Stimulated activated CD8-positive, alpha-beta memory T cell treated with anti-CD3 and anti-CD28 coated beads, Interleukin-4, amount 100 ng/mL, for 4 hours (primary cell): ENCODE data around the gene SPTBN5.
"Not testable (repeated sequence)": the region's sequence is repeated elsewhere in the genome, so short reads cannot be mapped to it uniquely, and the experiment has no call there.

Experiments used
- DNase-seq, 2 donors: peaks; one replicate each; pipeline ENCODE4 v3.0.0-alpha.2; 2020; ENCODE audit warnings: low read depth in 2 of 2, low spot score in 1 of 2

The SPTBN5 gene

DNA sequence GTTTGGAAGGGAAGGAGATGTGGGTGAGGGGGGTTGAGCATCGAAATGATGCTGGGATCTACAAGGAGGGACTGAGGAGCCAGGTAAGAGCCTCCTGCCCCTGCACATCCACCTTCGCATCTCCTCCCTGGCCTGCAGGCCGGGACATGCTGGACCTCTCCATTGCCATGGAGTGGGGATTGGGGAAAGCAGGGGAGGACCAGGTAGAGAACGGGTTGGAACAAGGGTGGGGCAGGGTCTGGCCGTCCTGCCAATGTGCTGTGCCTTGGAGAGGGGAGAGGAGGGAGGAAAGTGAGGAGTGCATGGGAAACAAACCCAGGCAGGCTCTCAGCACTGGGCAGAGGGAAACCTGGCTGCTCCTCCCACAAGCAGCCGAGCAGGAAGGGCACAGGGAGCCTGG is 44.6 kb downstream of the SPTBN5 start:
- no peak for DNase-seq

DNA sequence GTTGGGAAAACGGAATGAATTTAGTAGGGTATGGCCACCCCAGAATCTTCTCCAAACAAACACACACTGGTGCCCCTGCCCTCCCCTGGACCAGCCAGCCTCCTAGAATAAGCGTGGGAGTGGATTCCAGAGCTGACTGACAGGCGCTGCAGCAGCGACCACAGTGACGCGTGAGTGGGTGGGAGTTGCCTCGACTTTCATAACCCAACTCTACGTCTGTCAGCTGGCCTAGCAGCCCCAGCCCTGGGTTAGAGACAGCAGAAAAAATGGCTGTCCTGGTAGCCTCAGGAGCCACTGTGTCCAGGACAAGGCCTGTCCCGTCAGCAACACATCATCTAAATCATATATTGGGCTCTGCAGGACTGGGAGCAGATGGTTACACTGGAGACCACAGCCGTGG is 45.2 kb downstream of the SPTBN5 start:
- DNase-seq = no peak

DNA sequence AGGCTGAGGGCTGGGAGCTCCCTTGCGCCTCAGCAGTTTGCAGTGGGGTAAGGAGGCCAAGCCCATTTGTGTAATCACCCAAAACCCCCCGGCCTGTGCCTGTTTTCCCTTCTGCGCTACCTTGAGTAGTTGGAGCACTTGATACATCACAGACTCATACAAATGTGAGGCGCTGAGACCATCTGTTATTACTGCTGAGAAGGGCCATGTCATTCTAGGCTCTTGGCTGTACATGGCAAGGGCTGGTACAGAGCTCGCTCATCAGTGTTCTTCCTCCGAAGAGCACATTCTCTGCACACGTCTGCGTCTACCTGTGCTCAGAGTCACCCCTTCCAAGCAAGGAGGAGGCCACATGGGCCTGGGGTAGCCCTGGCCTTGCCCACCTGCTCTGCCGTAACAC is 45.9 kb downstream of the SPTBN5 start:
- DNase-seq = no peak

DNA sequence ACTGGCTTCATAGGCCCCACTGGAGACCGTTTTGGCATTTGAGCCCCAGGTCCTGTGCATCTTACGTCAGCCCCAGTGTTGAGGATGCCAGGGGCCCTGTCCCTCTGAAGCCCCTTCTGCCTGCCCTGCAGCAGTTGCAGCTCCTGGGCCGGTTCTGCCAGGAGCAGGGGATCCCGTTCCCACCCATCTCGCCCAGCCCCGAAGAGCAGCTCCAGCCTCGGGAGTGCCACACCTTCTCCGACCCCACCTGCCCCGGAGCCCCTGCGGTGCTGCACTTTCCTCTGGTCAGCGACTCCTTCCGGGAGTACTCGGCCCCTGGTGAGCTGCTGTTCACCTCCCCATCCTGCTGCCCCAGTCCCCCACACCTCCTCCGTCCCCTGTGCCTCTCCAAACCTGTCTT is 46.6 kb downstream of the SPTBN5 start:
- no peak for DNase-seq

DNA sequence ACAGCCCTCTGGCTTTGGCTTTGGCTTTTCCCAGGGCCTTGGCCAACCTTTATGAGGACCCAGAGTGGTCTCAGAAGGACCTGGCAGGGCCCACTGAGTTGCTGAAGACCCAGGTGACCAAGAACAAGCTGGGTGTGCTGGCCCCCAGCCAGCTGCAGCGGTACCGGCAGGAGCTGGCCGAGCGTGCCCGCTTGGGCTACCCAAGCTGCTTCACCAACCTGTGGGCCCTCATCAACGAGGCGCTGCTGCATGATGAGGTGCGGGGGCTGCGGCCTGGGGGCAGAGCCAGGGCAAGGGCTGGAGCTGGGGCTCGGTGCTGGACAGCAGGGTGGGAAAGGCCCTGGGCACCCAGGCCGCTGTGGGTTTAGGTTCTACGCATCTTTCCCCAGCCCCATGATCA is 49.0 kb downstream of the SPTBN5 start:
- no peak for DNase-seq

DNA sequence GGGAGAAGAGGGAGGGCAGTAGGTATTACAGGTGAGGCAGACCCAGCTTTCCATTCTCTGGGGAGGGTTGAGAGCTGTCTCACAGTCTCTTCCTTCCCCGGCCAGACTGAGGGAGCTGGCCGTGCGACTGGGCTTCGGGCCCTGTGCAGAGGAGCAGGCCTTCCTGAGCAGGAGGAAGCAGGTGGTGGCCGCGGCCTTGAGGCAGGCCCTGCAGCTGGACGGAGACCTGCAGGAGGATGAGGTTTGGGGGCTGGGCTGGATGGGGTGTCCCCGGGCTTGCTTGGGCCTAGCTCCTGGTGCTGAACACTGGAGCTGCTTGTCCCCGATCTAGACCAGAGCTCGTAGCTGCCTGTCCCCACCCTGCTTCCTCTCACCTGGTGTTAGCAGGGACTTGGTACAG is 50.3 kb downstream of the SPTBN5 start:
- no peak for DNase-seq

DNA sequence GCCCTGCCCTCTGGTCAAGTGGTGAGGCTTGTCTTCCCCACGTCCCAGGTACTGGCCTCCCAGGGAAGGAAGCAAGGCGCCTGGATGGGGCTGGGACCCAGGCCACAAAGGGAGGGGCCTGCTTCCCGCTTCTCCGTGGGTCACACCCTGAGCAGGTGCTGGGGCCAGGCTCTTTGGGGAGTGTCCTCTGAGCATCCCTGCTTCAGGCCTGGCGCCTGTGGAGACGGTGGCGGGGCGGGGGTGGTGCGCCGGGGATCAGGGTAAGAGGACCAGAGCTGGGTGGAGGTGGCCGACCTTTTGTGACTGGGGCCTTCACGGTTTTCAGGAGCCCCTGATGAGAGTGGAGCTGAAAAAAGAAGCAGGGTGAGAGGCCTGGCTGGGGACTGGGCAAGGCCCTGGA is 51.6 kb downstream of the SPTBN5 start:
- no peak for DNase-seq

DNA sequence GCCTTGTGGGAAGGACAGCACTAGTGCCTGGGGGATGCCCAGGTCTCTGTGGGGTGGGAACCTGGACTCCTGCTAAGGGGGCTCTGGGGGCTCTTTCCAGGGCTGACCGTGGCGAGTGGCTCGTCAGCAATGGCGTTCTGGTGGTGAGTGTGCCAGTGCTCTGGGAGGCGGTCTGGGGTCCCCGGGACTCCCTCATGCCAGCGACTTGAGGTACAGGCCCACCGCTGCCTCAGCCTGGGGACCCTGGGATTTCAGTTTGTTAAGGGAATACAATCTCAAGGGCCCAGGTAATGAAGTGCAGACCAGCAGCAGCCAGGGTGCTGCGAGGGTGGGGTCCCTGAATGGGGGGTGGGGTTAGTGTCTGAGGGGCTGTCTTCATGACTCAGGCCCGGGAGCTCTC is 52.7 kb downstream of the SPTBN5 start:
- DNase-seq = no peak

DNA sequence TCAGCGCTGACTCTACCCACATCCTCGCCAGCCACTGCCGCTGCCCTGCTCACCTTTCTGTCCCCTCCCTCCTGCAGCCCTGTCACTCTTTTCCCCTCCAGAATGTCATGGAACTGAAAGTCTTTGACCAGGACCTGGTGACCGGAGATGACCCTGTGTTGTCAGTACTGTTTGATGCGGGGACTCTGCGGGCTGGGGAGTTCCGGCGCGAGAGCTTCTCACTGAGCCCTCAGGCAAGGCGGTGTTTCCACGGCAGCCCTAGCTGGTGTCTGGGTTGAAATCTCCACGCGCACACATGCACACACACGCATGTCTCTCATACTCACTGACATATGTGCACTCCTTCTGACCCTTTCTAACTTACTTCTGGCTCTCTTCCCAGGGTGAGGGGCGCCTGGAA is 53.2 kb downstream of the SPTBN5 start:
- no peak for DNase-seq

DNA sequence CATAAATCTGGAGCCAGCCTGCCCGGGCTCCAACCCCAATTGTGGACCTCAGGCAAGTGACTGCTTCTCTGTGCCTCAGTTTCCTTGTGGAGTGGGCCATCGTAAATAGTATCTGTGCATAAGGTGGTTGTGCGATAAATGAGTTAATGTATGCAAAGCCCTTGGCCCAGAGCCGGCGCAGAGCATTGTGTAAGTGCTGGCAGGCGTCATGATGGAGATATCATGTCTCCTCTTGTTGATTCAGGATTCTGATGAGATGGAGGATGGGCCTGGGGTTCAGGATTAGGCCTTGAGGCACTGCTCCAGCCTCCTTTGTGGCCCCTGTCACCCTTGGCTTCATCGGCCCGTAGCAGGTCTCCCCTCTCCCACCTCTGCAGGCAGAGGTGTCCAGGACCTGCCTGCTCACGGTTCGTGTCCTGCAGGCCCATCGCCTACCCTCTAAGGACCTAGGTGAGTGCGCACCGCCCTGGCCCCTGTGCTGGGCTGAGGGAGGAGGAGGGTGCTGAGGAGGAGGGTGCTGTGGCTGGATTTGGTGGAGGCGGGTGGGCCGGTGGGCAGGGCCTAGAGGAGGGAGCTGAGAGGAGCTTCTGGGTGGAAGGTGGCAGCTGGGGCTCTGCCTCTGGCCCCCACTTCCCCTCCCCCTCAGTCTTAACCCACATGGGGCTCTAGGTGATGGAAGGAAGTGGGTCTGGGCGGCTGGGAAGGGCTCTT is 53.9 kb downstream of the SPTBN5 start:
- no peak for DNase-seq

DNA sequence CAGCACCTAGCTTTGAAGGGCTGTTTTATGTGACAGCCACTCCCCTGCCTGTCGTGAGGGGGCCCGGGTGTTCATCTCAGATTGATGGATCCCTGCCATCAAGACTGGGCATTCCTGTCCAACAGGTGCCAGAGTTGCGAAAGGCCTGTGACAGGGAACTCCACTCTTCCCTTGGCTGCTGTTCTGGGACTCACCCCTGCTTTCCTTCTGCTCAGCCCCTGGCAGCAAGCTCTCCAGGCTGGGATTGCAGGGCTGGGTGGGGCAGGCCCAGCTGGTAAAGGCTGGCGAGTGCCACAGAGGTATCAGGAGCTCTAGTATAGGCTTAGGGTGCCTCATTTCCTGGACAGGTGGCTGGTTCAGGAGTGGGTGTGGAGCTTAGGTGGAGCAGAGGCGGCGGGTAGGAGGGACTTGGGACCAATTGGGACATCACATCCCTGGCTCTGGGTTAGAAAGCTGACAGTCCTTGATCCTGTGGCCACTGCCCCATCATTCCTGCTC is 55.4 kb downstream of the SPTBN5 start, which contains the start of gene PLA2G4B:
PLA2G4B (plus strand) TSS at position 448 of the 498 bp plus-strand sequence. CDS start 67 bp downstream, outside the sequence.
- no peak for DNase-seq

DNA sequence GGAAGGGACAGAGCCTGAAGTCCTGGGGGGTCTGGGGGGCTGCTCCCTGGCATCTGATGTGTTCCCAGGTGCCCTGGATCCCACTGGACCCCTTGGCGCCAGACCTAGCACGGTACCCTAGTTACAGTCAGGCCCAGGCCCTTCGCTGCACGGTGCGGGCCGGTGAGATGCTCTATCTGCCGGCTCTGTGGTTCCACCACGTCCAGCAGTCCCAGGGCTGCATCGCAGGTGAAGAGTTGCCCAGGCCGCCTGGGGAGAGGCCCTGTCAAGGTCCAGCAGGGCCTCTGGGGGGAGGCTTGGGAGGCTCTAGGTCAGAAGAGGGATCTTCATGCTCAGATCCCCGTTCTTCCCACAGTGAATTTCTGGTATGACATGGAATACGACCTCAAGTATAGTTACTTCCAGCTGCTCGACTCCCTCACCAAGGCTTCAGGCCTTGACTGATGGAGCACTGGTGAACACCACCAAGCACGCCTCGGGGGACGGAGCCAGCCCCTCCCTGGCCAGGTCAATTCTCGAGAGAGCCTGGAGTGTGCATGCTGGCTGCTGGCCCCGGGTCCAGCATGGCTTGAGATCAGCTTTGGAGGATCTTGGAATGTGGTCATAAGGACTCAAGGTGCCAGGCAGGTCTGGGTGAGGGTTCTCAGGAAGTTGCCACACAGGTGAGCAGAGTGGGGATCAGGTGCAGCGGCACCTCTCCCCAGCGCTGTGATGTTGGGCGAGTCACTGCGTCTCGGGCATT is 57.0 kb downstream of the SPTBN5 start:
- no peak for DNase-seq

DNA sequence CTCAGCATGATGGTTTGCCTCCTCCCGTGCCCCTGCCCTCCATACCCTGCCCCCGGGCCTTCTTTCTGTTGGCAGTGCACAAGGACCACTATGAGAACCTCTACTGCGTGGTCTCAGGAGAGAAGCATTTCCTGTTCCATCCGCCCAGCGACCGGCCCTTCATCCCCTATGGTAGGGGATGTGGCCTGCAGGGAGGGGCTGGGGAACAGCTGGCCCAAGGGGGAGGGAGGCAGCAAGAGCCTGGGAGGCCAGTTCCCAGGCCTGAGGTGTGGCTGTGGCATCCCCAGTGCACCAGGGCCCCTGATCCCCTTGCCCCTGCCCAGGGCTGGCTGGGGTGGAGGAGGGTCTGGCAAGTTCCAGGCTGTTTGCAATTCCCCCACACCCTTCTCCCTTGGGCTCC is 57.8 kb downstream of the SPTBN5 start:
- no peak for DNase-seq

DNA sequence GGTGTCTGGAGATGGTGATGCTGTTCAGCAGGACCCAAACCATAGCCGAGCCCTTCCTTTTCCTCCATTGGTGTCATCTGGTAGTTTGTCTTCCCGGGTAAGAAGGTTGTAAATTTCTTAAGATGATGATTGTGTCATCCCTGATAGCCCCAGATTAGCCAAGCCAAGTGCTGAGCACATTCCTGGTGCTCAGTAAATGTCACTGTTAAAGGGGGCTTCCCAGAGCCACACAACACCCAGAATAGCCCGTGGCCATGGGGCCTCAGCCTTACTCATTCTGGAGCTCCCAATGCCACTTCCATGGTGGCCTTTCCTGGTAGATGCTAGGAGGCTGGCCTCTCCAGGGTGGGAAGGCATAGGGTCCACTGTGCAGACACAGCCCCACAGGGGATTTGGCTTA is 59.8 kb downstream of the SPTBN5 start:
- no peak for DNase-seq

DNA sequence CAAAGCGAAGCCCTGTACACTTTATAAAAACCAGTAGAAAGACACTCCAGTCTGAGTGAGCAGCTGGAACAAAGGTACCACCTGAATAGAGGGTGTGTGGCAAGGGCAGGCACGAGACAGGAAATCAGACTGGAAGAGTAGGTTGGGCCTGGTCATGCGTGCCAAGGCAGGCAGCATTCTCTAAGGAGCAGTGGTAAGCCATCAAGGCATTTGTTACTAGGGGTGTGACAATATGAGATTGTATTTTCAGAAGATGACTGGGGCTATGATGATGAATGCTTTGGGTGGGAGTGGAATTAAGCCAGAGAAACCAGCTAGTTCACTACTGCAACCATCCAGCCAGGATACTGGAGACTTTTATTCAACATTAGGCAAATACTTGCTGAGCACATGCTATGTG is 61.0 kb downstream of the SPTBN5 start:
- DNase-seq = no peak

DNA sequence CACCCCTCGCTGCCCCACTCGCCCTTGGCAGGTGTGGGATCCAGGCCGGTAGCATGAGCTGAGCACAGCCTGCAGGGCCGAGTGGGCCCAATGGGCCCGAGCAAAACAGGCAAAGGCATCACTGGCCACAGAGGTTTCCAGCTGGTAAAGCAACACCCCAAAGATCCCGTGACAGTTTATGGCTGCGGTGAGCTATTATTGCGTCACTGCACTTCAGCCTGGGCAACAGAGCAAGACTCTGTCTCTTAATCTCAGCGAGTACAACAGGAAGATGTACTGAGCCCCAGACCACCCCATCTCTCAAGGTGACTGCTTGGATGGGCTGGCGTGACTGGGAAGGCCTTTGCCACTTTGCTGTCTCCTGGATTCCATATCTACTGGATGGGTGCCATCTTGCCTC is 61.6 kb downstream of the SPTBN5 start:
- DNase-seq = no peak

DNA sequence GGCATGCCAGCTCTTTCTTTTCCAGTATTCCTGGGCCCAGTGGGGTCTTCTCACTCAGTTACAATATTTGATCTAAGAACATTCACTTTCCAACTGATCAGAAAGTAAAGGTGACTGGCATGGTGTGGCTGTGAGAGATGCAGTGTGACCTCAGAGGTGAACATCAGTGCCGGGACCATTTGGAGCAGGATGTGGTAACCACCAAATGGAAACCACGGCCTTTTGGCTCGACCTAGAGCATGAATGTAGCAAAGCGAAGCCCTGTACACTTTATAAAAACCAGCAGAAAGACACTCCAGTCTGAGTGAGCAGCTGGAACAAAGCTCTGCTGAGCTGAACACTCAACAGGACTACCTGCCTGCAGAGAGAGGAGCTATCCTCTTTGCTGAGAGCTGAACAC is 62.6 kb downstream of the SPTBN5 start:
- DNase-seq = not testable (repeated sequence)

DNA sequence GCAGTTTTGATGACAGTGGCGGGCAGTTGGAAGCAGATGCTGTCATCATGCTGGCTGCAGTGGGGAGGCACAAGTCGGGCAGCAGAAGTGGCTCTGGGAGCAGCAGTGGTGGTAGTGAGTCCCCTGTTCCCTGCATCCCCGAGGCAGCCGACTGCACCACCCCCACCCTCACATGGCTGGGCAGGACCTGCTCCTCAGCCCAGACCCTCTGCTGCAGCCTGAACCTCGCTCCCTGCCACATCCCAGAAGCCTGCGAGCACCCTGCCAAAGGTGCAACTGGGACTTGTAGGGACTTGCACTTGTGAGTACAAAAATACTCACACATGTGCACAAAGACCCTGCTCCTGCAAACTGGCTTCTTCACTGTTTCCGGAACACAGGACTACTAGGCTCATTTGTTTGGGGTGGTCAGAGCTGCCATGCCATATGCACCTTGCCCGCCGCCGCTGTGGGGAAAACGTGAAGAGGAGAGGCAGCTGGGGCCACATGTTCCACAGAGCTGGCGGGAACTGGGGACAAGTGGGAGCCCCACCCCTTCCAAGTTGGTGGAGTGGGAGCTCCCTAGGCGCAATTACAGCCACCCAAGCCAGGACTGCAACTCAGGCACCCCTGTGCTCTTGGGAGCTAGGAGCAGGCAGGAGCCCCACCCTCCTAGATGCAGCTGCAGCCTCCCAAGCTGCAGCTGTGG is 63.8 kb downstream of the SPTBN5 start:
- DNase-seq = no peak

DNA sequence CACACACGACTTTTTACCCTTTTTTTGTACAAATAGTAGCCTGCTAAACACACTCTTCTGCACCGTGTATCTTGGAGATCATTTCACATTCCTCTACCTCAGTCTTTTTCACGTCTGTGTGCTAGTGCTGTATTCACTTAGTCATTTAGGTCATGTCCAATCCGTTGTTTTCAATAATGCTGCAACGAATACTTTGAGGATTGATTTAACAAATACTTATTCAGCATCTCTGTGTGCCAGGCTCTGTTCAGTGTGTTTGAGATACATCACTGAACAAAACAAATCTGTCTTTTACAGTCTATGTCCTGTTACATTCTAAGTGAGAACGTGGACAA is 65.1 kb downstream of the SPTBN5 start:
- no peak for DNase-seq

DNA sequence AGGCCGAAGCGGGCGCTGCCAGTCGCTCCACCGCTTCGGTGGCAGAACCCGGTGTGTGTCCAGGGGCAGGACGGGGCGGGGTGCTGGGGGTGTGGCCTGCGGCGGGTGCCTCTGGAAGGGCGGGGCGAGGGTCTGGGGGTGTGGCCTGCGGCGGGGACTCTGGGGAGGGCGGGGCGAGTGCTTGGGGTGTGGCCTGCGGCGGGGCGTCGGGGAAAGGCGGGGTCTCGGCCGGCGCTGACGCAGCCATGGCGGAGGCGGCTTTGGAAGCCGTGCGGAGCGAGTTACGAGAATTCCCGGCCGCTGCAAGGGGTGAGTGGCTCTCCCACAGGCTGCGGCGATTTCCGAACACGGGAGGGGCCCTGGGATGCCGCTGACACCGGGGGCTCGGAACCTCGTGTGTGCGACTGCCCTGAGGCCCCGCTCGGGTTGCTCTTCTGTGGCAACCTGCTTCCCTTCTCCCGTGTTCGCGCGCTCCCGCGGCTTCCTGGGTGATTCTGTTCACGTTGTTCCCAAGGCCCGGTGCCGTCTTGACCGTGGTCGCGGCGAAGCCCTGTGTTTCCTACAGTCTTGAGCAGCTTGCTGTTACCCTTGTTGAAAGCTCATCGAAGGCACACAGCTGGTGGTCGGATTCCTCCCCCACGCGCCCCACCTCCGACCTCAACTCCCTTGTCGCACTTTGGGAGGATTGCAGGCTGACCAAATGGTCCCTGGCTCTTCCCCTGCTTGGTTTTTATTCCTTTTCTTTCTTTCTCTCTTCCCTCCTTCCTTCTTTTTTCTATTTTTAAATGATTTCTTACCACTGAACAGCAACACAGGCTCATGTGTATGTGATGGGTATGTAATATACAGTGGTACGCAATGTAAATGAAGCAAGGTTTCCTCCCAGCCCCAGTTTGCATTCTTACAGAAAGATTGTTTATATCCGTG is 65.7 kb downstream of the SPTBN5 start, which contains the start of gene JMJD7:
JMJD7 (plus strand) TSS at position 213 of the 927 bp plus-strand sequence; CDS start at position 246, 33 bp downstream.
- DNase-seq = peak; percentile 92 to 94
